Measurements from ENCODE around the gene PLET1. TPM values are rescaled to one million over a fixed set of nuclear protein-coding genes. Genes with fewer than 3 reads are reported as not detected.

PLET1 gene
- total and polyA plus RNA-seq, 9 of the 15 experiments (the other 6 are each of a cell fraction or from before 2014, with no cell fraction given), result not detected

DNA sequence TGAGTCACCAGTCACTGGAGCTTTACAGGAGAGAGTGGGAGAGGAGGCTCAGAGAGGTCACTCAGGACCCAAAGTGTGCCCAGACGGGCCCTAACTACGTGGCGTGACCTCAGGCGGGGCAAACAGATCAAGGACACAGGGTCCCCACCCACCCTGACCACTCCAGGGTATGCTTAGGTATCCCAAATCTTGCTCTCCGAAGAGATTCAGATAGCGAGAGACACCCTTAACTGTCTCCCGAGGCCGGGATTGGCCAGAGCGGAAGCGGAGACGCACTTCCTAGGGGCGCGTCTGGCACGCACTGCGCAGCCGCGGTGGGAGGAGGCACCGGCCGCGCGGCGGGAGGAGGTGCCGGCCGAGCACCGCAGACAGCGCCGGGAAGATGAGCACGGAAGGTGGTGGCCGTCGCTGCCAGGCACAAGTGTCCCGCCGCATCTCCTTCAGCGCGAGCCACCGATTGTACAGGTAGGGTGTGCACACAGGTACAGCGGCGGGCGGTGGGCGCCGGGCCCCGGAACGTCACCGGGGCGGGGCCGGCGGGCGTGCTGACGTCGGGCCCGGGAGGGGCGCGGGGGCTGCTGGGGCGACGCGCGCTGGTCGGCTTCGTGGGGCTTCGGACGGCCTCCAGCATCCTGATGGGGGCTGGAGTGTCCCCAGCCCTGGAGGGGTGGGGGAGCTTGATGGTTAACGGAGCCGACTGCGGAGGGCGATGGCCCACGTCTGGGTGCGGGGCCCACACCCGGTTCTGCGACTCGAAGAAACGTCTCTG, 34.4 kb downstream of the PLET1 start, which contains the start of gene PTS (continued):
- TF ChIP-seq, protein P1, sequence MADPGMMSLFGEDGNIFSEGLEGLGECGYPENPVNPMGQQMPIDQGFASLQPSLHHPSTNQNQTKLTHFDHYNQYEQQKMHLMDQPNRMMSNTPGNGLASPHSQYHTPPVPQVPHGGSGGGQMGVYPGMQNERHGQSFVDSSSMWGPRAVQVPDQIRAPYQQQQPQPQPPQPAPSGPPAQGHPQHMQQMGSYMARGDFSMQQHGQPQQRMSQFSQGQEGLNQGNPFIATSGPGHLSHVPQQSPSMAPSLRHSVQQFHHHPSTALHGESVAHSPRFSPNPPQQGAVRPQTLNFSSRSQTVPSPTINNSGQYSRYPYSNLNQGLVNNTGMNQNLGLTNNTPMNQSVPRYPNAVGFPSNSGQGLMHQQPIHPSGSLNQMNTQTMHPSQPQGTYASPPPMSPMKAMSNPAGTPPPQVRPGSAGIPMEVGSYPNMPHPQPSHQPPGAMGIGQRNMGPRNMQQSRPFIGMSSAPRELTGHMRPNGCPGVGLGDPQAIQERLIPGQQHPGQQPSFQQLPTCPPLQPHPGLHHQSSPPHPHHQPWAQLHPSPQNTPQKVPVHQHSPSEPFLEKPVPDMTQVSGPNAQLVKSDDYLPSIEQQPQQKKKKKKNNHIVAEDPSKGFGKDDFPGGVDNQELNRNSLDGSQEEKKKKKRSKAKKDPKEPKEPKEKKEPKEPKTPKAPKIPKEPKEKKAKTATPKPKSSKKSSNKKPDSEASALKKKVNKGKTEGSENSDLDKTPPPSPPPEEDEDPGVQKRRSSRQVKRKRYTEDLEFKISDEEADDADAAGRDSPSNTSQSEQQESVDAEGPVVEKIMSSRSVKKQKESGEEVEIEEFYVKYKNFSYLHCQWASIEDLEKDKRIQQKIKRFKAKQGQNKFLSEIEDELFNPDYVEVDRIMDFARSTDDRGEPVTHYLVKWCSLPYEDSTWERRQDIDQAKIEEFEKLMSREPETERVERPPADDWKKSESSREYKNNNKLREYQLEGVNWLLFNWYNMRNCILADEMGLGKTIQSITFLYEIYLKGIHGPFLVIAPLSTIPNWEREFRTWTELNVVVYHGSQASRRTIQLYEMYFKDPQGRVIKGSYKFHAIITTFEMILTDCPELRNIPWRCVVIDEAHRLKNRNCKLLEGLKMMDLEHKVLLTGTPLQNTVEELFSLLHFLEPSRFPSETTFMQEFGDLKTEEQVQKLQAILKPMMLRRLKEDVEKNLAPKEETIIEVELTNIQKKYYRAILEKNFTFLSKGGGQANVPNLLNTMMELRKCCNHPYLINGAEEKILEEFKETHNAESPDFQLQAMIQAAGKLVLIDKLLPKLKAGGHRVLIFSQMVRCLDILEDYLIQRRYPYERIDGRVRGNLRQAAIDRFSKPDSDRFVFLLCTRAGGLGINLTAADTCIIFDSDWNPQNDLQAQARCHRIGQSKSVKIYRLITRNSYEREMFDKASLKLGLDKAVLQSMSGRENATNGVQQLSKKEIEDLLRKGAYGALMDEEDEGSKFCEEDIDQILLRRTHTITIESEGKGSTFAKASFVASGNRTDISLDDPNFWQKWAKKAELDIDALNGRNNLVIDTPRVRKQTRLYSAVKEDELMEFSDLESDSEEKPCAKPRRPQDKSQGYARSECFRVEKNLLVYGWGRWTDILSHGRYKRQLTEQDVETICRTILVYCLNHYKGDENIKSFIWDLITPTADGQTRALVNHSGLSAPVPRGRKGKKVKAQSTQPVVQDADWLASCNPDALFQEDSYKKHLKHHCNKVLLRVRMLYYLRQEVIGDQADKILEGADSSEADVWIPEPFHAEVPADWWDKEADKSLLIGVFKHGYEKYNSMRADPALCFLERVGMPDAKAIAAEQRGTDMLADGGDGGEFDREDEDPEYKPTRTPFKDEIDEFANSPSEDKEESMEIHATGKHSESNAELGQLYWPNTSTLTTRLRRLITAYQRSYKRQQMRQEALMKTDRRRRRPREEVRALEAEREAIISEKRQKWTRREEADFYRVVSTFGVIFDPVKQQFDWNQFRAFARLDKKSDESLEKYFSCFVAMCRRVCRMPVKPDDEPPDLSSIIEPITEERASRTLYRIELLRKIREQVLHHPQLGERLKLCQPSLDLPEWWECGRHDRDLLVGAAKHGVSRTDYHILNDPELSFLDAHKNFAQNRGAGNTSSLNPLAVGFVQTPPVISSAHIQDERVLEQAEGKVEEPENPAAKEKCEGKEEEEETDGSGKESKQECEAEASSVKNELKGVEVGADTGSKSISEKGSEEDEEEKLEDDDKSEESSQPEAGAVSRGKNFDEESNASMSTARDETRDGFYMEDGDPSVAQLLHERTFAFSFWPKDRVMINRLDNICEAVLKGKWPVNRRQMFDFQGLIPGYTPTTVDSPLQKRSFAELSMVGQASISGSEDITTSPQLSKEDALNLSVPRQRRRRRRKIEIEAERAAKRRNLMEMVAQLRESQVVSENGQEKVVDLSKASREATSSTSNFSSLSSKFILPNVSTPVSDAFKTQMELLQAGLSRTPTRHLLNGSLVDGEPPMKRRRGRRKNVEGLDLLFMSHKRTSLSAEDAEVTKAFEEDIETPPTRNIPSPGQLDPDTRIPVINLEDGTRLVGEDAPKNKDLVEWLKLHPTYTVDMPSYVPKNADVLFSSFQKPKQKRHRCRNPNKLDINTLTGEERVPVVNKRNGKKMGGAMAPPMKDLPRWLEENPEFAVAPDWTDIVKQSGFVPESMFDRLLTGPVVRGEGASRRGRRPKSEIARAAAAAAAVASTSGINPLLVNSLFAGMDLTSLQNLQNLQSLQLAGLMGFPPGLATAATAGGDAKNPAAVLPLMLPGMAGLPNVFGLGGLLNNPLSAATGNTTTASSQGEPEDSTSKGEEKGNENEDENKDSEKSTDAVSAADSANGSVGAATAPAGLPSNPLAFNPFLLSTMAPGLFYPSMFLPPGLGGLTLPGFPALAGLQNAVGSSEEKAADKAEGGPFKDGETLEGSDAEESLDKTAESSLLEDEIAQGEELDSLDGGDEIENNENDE (IDR thresholded peaks at IDR 0.05; ENCODE audit: low read depth, low read length), result no peak
- TF ChIP-seq FOSL1 (tag; conservative IDR thresholded peaks at IDR 0.05) (peak; percentile 56), MECOM (CRISPR knock-in tag; IDR thresholded peaks at IDR 0.05) (no peak), BDP1 (IDR thresholded peaks at IDR 0.05; ENCODE audit: insufficient read depth, insufficient read length) (no peak), BCOR (IDR thresholded peaks at IDR 0.05) (peak; percentile 61; the same call in 1 of the 2 replicates), THRAP3 (IDR thresholded peaks at IDR 0.05; ENCODE audit: borderline replicate concordance) (no peak), ZNF232 (CRISPR knock-in tag; IDR thresholded peaks at IDR 0.05) (no peak), FOXK2 (conservative IDR thresholded peaks at IDR 0.05 in 1 of 2, IDR thresholded peaks at IDR 0.05 in 1 of 2; ENCODE audit: low read depth in 2 of 2) (no peak)
- TF ChIP-seq, protein P2, sequence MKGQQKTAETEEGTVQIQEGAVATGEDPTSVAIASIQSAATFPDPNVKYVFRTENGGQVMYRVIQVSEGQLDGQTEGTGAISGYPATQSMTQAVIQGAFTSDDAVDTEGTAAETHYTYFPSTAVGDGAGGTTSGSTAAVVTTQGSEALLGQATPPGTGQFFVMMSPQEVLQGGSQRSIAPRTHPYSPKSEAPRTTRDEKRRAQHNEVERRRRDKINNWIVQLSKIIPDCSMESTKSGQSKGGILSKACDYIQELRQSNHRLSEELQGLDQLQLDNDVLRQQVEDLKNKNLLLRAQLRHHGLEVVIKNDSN (CRISPR knock-in tag; IDR thresholded peaks at IDR 0.05), result no peak
- TF ChIP-seq, protein P3, sequence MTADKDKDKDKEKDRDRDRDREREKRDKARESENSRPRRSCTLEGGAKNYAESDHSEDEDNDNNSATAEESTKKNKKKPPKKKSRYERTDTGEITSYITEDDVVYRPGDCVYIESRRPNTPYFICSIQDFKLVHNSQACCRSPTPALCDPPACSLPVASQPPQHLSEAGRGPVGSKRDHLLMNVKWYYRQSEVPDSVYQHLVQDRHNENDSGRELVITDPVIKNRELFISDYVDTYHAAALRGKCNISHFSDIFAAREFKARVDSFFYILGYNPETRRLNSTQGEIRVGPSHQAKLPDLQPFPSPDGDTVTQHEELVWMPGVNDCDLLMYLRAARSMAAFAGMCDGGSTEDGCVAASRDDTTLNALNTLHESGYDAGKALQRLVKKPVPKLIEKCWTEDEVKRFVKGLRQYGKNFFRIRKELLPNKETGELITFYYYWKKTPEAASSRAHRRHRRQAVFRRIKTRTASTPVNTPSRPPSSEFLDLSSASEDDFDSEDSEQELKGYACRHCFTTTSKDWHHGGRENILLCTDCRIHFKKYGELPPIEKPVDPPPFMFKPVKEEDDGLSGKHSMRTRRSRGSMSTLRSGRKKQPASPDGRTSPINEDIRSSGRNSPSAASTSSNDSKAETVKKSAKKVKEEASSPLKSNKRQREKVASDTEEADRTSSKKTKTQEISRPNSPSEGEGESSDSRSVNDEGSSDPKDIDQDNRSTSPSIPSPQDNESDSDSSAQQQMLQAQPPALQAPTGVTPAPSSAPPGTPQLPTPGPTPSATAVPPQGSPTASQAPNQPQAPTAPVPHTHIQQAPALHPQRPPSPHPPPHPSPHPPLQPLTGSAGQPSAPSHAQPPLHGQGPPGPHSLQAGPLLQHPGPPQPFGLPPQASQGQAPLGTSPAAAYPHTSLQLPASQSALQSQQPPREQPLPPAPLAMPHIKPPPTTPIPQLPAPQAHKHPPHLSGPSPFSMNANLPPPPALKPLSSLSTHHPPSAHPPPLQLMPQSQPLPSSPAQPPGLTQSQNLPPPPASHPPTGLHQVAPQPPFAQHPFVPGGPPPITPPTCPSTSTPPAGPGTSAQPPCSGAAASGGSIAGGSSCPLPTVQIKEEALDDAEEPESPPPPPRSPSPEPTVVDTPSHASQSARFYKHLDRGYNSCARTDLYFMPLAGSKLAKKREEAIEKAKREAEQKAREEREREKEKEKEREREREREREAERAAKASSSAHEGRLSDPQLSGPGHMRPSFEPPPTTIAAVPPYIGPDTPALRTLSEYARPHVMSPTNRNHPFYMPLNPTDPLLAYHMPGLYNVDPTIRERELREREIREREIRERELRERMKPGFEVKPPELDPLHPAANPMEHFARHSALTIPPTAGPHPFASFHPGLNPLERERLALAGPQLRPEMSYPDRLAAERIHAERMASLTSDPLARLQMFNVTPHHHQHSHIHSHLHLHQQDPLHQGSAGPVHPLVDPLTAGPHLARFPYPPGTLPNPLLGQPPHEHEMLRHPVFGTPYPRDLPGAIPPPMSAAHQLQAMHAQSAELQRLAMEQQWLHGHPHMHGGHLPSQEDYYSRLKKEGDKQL (CRISPR knock-in tag; IDR thresholded peaks at IDR 0.05; ENCODE audit: borderline replicate concordance), result no peak
